ENCODE results near the gene PYGB.

The PYGB gene

DNA sequence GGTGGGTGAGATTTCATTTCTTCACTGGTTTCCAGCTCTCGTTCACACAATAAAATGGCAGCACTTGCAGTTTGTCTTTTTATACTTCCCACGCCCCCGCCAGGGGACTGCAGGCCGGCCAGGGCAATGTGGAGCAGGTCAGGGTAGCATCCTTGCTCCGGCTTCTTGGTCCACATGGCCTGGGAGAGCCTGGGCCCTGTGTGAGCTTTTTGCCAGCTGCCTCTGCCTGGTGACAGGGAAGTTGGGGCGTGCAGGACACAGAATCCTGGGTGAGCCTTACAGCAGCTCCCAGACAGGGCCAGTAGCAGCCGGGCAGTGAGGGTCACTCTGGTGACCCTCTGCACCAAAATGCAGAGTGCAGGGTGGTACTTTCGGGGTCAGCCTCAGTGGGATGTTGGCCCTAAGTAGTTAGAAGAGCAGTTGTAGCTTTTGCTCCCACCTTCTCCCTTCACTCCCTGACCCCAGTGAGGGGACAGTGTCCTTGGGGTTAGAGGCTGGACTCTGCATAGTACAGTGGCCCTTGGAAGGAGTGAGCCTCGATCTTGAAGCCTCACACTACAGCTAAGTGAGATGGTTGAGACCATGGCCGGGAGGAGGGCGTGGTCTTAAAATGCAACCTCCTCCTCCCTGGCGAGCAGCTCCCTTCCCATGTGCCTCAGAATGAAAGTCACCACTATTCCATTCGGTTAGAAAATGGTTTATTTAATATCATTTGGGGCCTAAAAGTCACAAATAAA is 23.8 kb downstream of the PYGB start:
- DNase-seq: no peak

GRCh38 chr20:25272223-25273000 is 24.5 kb downstream of the PYGB start:
- no peak for DNase-seq

- DNase-seq: no peak
These were observed 25.2 kb downstream of the PYGB start for GRCh38 chr20:25273046-25273445.

GRCh38 chr20:25273541-25274358 is 25.9 kb downstream of the PYGB start:
- no peak for DNase-seq

DNA sequence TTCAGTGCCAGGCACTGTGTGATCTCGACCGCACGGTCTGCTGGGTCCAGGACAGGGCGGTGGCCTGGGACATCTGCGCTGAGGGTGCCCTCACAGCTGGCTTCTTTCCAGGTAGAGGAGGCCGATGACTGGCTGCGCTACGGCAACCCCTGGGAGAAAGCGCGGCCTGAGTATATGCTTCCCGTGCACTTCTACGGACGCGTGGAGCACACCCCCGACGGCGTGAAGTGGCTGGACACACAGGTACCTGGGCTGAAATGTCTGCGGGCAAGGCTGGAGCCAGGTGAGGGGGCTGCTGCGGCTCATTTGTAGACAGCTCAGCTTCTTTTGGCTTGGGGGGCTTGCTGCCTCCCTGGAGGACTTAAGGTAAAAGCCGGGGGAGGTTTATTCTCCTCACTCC is 26.6 kb downstream of the PYGB start:
- no peak for DNase-seq

GRCh38 chr20:25274891-25275812 is 27.3 kb downstream of the PYGB start:
- no peak for DNase-seq

GRCh38 chr20:25275813-25276532 is 28.1 kb downstream of the PYGB start:
- no peak for DNase-seq

DNA sequence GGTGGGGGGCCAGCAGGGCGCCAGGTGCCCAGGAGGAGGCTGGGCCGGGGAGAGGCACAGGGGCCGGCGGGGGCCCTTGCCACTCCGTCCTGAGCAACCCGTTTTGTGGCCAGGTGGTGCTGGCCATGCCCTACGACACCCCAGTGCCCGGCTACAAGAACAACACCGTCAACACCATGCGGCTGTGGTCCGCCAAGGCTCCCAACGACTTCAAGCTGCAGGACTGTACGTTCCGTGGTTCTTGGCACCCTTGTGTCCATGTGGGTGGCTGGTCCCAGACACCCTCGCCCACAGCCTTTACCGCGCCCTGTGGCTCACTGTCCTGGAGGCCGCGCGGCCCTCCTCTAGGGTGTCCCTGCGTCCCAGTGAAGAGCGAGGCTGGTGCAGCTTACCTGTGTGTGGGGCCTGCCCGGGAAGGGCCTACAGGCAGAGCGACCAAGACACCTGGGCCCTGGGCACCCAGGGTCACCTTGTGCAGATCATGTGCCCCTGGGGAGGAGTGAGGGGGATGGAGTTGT is 28.7 kb downstream of the PYGB start:
- no peak for DNase-seq

DNA sequence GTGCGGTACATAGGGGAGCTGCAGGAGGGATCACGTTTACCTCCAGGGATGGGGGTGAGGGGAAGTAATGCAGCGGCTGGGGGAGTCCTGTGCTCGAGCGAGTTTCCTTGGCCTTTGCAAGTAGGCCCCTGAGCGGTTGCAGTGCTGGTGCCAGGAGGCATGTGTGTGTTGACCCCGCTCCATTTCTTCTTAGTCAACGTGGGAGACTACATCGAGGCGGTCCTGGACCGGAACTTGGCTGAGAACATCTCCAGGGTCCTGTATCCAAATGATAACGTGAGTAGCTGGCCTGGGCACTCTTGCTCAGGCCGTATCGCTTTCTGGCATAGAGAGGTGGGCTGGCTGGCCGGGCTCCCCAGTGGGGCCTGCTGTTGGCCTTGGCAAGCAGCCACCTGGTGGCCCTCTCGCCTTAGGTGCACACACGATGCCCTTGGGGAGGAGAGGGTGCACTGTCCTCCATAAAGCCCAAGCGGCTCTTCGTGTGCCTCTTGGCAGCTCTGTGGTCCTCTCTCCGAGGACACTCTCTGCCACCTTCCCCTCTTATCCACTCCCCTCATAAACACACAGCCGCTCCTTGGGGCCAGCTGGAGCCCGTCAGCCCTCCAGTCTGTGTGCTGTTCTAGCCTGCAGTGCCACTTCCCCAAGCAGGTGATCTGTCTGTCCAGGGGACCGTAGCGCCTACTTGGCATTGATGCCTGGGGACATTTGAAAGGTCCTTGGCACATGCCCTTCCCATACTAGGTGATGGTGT is 29.3 kb downstream of the PYGB start:
- DNase-seq: no peak

DNA sequence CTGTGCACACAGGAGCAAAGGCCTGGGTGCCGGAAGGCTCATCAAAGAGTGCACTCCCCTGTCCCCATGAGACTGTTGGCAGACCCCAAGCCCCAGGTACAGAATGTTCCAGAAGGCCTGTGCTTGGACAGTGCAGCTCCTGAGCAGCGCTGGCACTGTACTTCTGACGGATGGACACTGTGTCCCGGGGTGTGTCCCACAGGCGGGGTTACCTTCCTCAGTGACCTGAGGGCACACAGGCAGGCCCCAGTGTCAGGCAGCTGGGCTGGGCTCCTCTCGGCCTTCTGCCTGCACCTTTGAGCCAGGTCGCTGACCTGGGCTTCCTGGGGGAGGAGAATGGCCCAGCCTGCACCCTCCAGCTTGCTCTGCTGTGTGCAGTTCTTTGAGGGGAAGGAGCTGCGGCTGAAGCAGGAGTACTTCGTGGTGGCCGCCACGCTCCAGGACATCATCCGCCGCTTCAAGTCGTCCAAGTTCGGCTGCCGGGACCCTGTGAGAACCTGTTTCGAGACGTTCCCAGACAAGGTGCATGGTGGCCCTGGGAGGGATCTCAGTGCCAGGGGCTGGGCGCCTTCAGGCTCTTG is 30.1 kb downstream of the PYGB start:
- DNase-seq: no peak

- no peak for DNase-seq
These were observed 30.9 kb downstream of the PYGB start for GRCh38 chr20:25278636-25279361.

DNA sequence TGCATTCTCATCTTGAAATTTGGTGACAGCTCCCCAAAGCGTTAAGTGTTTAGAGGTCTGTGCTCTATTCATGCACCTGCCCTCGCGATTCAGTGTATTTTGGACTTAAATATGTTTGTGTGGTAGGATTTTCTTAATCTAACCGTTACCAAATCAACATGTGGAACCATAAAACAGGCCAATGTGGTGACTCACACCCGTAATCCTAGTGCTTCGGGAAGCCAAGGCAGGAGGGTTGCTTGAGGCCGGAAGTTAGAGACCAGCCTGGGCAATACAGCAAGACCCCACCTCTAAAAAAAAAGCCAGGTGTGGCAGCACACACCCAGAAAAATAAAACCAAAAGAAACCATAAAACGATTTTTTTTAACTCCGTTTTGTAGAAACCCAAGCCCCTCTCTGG is 31.5 kb downstream of the PYGB start:
- no peak for DNase-seq

- no peak for DNase-seq
These were observed 32.2 kb downstream of the PYGB start for GRCh38 chr20:25280051-25280573.

- no peak for DNase-seq
These were observed 33.0 kb downstream of the PYGB start for GRCh38 chr20:25280574-25281535.

DNA sequence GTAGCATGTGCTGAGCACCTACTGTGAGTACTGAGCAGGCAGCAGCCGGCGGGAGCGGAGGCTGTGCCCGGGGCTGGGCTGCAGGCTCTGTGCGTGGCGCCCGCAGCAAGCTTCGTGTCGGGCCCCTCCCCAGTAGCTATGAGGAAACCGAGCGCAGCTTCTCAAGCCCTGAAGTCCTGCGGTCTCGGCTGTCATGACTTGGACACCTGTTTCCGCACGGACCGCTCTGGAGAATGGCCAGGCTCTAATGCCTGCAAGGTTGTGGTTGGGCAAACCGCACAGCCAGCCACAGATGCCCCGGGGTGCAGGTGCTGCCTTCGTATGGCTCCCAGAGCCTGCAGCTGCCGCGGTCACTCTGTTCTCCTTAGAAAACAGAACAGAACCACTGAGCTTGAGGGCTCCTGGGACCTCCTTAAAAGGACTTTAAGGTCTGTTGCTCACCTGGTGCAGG is 33.7 kb downstream of the PYGB start:
- DNase-seq: no peak

DNA sequence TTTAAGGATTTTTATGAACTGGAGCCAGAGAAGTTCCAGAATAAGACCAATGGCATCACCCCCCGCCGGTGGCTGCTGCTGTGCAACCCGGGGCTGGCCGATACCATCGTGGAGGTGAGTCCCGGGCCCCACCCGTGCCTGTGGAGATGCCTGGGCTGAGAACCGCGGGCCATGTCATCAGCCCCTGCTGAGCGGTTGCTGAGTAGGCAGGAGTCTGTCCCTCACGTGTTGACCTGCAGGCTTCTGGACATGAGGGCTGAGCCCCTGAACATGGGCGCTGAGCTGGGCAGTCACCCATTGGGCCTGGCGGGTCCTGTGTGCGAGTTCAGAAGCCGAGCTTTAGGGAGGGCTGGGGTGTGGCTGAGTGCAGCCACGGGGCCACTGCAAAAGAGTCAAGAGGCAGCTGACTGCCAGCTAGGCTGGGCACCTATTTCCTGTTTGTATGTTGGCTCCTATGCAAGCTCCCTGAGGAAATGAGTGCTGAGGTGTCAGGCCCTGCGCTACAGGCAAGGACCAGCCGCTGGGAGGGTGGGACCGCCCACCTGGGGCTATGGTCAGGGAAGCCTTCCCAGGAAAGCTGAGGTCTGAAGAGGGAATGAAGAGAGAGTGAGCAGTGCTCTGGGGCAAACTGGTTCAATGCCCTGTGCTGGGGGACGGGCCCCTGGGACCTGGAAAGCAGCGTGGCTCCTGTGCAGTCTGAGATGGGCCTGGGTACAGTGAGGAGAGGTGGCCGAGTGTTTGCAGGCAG is 34.3 kb downstream of the PYGB start:
- DNase-seq: no peak

GRCh38 chr20:25282796-25283195 is 34.9 kb downstream of the PYGB start:
- no peak for DNase-seq
